Ovary (tissue), 3 donors: Measurements from ENCODE around the gene NLE1.

Source experiments
- CTCF ChIP-seq, 3 donors: fragments of 450-650 bp in 2 of 3; fragments of 200-600 bp in 1 of 3; IDR thresholded peaks; one replicate each; pipeline versions ENCODE4 v1.5.1 to v1.8.0; 2016 to 2022; ENCODE audit warnings: antibody characterized with exemption in 3 of 3, mild to moderate bottlenecking in 1 of 3
- EP300 ChIP-seq: sonication (generic); formaldehyde crosslinking; IDR thresholded peaks from one replicate; pipeline ENCODE4 v1.6.1; 2017; ENCODE audit warnings: antibody characterized with exemption
- POLR2A ChIP-seq: fragments of 450-650 bp; IDR thresholded peaks from one replicate; pipeline ENCODE4 v1.6.1; 2017; ENCODE audit warnings: antibody characterized with exemption, mild to moderate bottlenecking, moderate library complexity
- donor health status: DM: no; HTN: no; CAD: no.

- TF ChIP-seq CTCF (IDR thresholded peaks at IDR 0.05), result no peak
- no peak for TF ChIP-seq POLR2A
- no peak for TF ChIP-seq EP300
These were observed 24.1 kb downstream of the NLE1 start for GRCh38 chr17:35117984-35118383.
